WTC11 (cell line): ENCODE measurements around the gene P2RX2. TPM values are rescaled to one million over a fixed set of nuclear protein-coding genes. Genes with fewer than 3 reads are reported as not detected.

Experiments used
- ATAC-seq: fragments of 200-7000 bp; cut with Tn5 transposase; 2 replicates; pipeline ENCODE4 v1.10.0; 2021; ENCODE audit warnings: mild to moderate bottlenecking, moderate library complexity
- CTCF ChIA-PET: fragments of 300-600 bp; sonication (Branson Sonifier 250); formaldehyde crosslinking; loops from one replicate; lab custom pipeline; 2021; ENCODE audit warnings: antibody characterized with exemption; lab: Charles Lee
- POLR2A ChIA-PET: fragments of 350-600 bp; sonication (Branson Sonifier 250); formaldehyde crosslinking; loops from one replicate; lab custom pipeline; 2021; ENCODE audit warnings: antibody characterized with exemption; lab: Charles Lee
- DNase-seq: peaks from one replicate; pipeline ENCODE4 v3.0.0; 2021; ENCODE audit warnings: low spot score
- H3K27ac Mint-ChIP-seq: 2 replicates; pipeline ENCODE4 v1.8.0; 2021; ENCODE audit warnings: mixed read lengths
- H3K27me3 Mint-ChIP-seq: 2 replicates; pipeline ENCODE4 v1.8.0; 2021; ENCODE audit warnings: low read depth, mild to moderate bottlenecking, moderate library complexity, mixed read lengths
- H3K36me3 Mint-ChIP-seq: 2 replicates; pipeline ENCODE4 v1.8.0; 2021; ENCODE audit warnings: mixed read lengths
- H3K4me1 Mint-ChIP-seq: 2 replicates; pipeline ENCODE4 v1.8.0; 2022; ENCODE audit warnings: mixed read lengths
- H3K4me3 Mint-ChIP-seq: 2 replicates; pipeline ENCODE4 v1.8.0; 2021; ENCODE audit warnings: mild to moderate bottlenecking, moderate library complexity, mixed read lengths
- H3K9me3 Mint-ChIP-seq: 2 replicates; pipeline ENCODE4 v1.8.0; 2021; ENCODE audit warnings: mixed read lengths
- AR ChIP-seq: fragments of 250-450 bp; sonication (Bioruptor Pico); IDR thresholded peaks from 2 replicates; pipeline ENCODE4 v1.9.0; 2021; ENCODE audit warnings: mild to moderate bottlenecking
- ATF2 ChIP-seq: sonication (generic); formaldehyde crosslinking; IDR thresholded peaks from 2 replicates; pipeline ENCODE4 v1.8.1; 2022; ENCODE audit warnings: low read depth, missing genetic modification reagents, borderline replicate concordance
- E2F1 ChIP-seq: sonication (generic); formaldehyde crosslinking; IDR thresholded peaks from 2 replicates; pipeline ENCODE4 v1.8.0; 2022; ENCODE audit warnings: mild to moderate bottlenecking, missing genetic modification reagents
- ERG ChIP-seq: fragments of 250-450 bp; sonication (Bioruptor Pico); IDR thresholded peaks from 2 replicates; pipeline ENCODE4 v1.8.0; 2021; ENCODE audit warnings: mild to moderate bottlenecking
- ESRRA ChIP-seq: sonication (generic); formaldehyde crosslinking; IDR thresholded peaks from 2 replicates; pipeline ENCODE4 v1.8.1; 2022; ENCODE audit warnings: mild to moderate bottlenecking, missing genetic modification reagents, borderline replicate concordance
- FOXJ3 ChIP-seq: sonication (generic); formaldehyde crosslinking; IDR thresholded peaks from 2 replicates; pipeline ENCODE4 v1.9.0; 2021; ENCODE audit warnings: missing genetic modification reagents, mild to moderate bottlenecking, borderline replicate concordance
- GABPB1 ChIP-seq: sonication (generic); formaldehyde crosslinking; IDR thresholded peaks from 2 replicates; pipeline ENCODE4 v1.8.1; 2023; ENCODE audit warnings: mild to moderate bottlenecking, missing genetic modification reagents
- MXD4 ChIP-seq: fragments of 250-450 bp; sonication (Bioruptor Pico); IDR thresholded peaks from 2 replicates; pipeline ENCODE4 v1.8.0; 2021; ENCODE audit warnings: mild to moderate bottlenecking, moderate library complexity, borderline replicate concordance
- NFE2L1 ChIP-seq: sonication (generic); formaldehyde crosslinking; IDR thresholded peaks from 2 replicates; pipeline ENCODE4 v1.8.1; 2023; ENCODE audit warnings: missing genetic modification reagents
- NR1H2 ChIP-seq: sonication (generic); formaldehyde crosslinking; IDR thresholded peaks from 2 replicates; pipeline ENCODE4 v1.9.0; 2021; ENCODE audit warnings: mild to moderate bottlenecking, moderate library complexity, missing genetic modification reagents
- PRDM15 ChIP-seq: sonication (generic); formaldehyde crosslinking; IDR thresholded peaks from 2 replicates; pipeline ENCODE4 v1.8.0; 2022; ENCODE audit warnings: missing genetic modification reagents
- RELA ChIP-seq: sonication (generic); formaldehyde crosslinking; IDR thresholded peaks from 2 replicates; pipeline ENCODE4 v1.8.1; 2022; ENCODE audit warnings: missing genetic modification reagents, mild to moderate bottlenecking, borderline replicate concordance
- SP1 ChIP-seq: sonication (generic); formaldehyde crosslinking; conservative IDR thresholded peaks from 2 replicates; pipeline ENCODE4 v1.8.1; 2022; ENCODE audit warnings: missing genetic modification reagents
- ZMAT4 ChIP-seq: fragments of 250-450 bp; sonication (Bioruptor Pico); IDR thresholded peaks from 2 replicates; pipeline ENCODE4 v1.9.0; 2021; ENCODE audit warnings: mild to moderate bottlenecking
- ZNF121 ChIP-seq: sonication (generic); formaldehyde crosslinking; IDR thresholded peaks from 2 replicates; pipeline ENCODE4 v1.8.0; 2023; ENCODE audit warnings: missing genetic modification reagents
- ZNF219 ChIP-seq: sonication (generic); formaldehyde crosslinking; IDR thresholded peaks from 2 replicates; pipeline ENCODE4 v1.8.0; 2023; ENCODE audit warnings: missing genetic modification reagents, mild to moderate bottlenecking, borderline replicate concordance
- ZNF232 ChIP-seq: sonication (generic); formaldehyde crosslinking; IDR thresholded peaks from 2 replicates; pipeline ENCODE4 v1.8.0; 2022; ENCODE audit warnings: mild to moderate bottlenecking, missing genetic modification reagents
- ZNF317 ChIP-seq: sonication (generic); formaldehyde crosslinking; IDR thresholded peaks from 2 replicates; pipeline ENCODE4 v1.8.1; 2023; ENCODE audit warnings: low read depth, mild to moderate bottlenecking, moderate library complexity, missing genetic modification reagents, borderline replicate concordance
- ZNF423 ChIP-seq: fragments of 250-450 bp; sonication (Bioruptor Pico); IDR thresholded peaks from 2 replicates; pipeline ENCODE4 v2.1.2; 2022; ENCODE audit warnings: mild to moderate bottlenecking, moderate library complexity
- ZNF532 ChIP-seq: fragments of 250-450 bp; sonication (Bioruptor Pico); IDR thresholded peaks from 2 replicates; pipeline ENCODE4 v1.9.0; 2021; ENCODE audit warnings: mild to moderate bottlenecking, borderline replicate concordance
- total RNA-seq: library from RNA; stranded (reverse); gene quantifications from 3 replicates; pipeline ENCODE4 v1.2.3, GENCODE V29; 2021

P2RX2 gene
- total RNA-seq, 1 experiment from 2014 or later, result 2.1 TPM

GRCh38 chr12:132629330-132629729, 10.8 kb downstream of the P2RX2 start (continued):
- TF ChIP-seq E2F1 (CRISPR knock-in tag), result no peak
- no peak for TF ChIP-seq ZNF121
- TF ChIP-seq ZNF317, result no peak
- TF ChIP-seq ZNF423 (CRISPR knock-in tag), result no peak

- ChIA-PET CTCF (interaction anchor here (1.1 kb wide), 1 partner anchor 16 kb away, joined by 4 read pairs; no protein-coding TSS in a partner anchor), POLR2A (no interaction called here)
- H3K4me1 Mint-ChIP-seq, result no peaks in the 10 kb centered on the region
- H3K9me3 Mint-ChIP-seq, result no peaks in the 10 kb centered on the region
- H3K27me3 Mint-ChIP-seq, result no peaks in the 10 kb centered on the region
- no peak for ATAC-seq
- no peak overlapping the region for H3K4me3 Mint-ChIP-seq
- H3K36me3 Mint-ChIP-seq, result peaks cover 70% of the 10 kb centered on the region
- no peak overlapping the region for H3K27ac Mint-ChIP-seq
- no peak for DNase-seq
- no peak for TF ChIP-seq ZNF423 (CRISPR knock-in tag)
- no peak for TF ChIP-seq ESRRA
- no peak for TF ChIP-seq ZNF121
- no peak for TF ChIP-seq ZNF219
- TF ChIP-seq MXD4 (CRISPR knock-in tag), result no peak
- no peak for TF ChIP-seq SP1 (CRISPR knock-in tag)
- no peak for TF ChIP-seq PRDM15 (CRISPR knock-in tag)
- TF ChIP-seq FOXJ3, result no peak
- no peak for TF ChIP-seq ZMAT4 (CRISPR knock-in tag)
- no peak for TF ChIP-seq ZNF532 (CRISPR knock-in tag)
- no peak for TF ChIP-seq GABPB1 (CRISPR knock-in tag)
Observed at GRCh38 chr12:132630672-132631071, 12.1 kb downstream of the P2RX2 start.

GRCh38 chr12:132631666-132632065, 13.1 kb downstream of the P2RX2 start:
- no peak for DNase-seq
- Mint-ChIP-seq H3K36me3 (peaks cover 72% of the 10 kb centered on the region), H3K4me3 (no peak overlapping the region), H3K27ac (no peak overlapping the region), H3K27me3 (no peaks in the 10 kb centered on the region), H3K4me1 (no peaks in the 10 kb centered on the region), H3K9me3 (no peaks in the 10 kb centered on the region)
- ChIA-PET POLR2A (no interaction called here), CTCF (interaction anchor here (1.1 kb wide), 1 partner anchor 17 kb away, joined by 4 read pairs; no protein-coding TSS in a partner anchor)
- ATAC-seq, result no peak
- TF ChIP-seq AR (CRISPR knock-in tag) (no peak), RELA (CRISPR knock-in tag) (no peak), NR1H2 (CRISPR knock-in tag) (no peak), ERG (CRISPR knock-in tag) (no peak), NFE2L1 (no peak), ATF2 (CRISPR knock-in tag) (no peak), ZNF232 (CRISPR knock-in tag) (no peak)
